Measurements from ENCODE around the gene PERCC1.
"Not testable (repeated sequence)": the region's sequence is repeated elsewhere in the genome, so short reads cannot be mapped to it uniquely, and the experiment has no call there.

Gene PERCC1

GRCh38 chr16:1434644-1435592, 4.0 kb downstream of the PERCC1 start:
- no peak for DNase-seq (ENCODE audit: low spot score)

DNA sequence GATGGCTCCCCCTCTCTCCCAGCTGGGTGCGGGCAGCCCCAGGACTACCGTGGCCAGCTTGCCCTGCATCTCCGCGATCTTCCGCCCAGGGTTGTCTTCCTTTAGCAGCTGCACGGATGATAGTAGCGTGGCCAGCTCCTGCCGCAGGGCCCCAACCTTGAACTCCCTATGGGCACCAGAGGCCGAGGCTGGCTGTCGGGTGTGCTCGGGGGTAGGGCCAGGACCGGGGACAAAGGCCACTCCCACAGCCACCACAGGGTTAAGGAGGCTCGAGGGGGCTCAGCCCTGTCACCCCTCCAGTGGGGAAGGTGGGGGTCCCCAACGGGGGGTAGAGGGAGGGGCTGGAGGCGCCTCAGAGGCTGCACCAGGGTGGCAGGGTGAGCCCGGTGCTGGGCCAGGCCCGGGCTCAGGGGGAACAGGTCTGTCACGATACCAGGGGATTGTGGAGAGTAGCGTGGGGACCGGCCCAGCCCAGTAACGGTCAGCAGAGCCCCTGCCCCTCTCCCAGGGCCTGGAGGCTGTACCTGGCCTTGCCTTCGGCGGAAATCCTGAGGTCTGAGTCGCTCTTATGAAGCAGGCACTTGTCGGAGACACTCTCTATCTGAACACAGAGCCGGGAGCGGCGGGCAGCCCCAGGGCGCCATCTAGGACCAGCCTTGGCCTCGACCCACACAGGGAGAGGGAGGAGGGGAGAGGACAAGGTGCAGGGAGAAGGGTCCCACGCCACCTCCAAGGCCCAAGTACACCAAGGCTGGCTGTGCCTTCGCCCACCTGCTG, 5.2 kb downstream of the PERCC1 start:
- no peak for DNase-seq (ENCODE audit: low spot score)

- no peak for DNase-seq (ENCODE audit: low spot score)
Measured at GRCh38 chr16:1436731-1437355, 6.0 kb downstream of the PERCC1 start.

DNA sequence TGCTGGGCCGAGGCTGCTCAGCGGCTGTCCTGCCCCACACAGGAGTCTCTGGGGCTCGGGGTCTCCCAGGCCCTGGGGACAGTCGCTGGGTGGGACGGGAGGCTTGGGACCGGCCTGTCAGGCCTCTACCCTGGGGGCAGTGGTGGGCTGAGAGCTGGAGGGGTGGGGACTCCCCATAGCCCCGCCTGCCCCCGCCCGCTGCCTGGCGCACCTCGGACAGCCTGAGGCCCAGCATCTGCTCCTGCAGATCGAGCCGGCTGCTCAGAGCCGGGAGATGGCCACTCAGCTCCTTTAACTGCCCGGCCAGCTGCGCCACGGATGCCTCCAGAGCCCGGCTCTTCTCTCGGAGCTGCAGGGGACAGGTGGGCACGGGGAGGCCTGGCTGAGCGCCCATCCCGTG, 6.7 kb downstream of the PERCC1 start:
- DNase-seq (ENCODE audit: low spot score), result no peak

DNA sequence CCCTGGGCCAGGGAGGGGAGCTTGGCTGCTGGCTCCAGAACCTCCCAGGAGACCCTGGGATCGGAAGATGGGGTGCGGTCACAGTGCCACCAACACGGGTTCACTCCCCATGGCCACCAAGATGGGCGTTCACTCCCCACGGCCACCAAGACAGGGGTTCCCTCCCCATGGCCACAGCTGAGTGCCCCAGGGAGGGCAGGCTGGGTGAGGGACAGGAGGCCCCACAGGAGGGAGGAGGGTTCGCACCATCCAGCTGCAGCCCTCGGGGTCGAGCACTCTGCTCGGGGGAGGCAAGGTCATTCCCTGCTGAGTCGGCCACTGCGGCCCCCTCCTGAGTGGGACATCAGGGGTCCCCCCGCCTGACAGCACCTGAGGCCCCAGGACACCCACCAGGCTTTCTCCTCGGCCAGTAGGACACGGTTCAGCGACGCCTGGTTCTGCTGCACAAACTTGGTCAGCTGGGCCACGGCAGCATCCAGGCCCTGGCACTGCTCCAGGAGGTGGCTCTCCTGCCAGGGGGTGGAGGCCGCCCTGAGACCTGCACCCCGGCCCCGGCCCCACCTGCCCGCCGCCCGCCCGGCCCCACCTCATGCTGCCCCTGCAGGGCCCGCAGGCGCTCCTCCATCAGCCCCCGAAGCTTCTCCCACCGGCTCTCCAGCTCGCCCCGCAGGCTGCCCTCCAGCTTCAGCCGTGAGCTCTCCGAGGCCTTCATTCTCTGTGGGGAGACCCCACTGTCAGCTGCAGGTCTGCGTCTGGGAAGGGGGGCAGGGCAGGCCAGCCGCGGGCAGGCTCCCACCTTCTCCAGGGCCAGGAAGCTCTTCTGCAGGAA, 7.6 kb downstream of the PERCC1 start:
- no peak for DNase-seq (ENCODE audit: low spot score)

GRCh38 chr16:1439058-1439698, 8.3 kb downstream of the PERCC1 start:
- DNase-seq (ENCODE audit: low spot score), result no peak

GRCh38 chr16:1439699-1440074, 8.8 kb downstream of the PERCC1 start:
- DNase-seq (ENCODE audit: low spot score), result not testable (repeated sequence)

DNA sequence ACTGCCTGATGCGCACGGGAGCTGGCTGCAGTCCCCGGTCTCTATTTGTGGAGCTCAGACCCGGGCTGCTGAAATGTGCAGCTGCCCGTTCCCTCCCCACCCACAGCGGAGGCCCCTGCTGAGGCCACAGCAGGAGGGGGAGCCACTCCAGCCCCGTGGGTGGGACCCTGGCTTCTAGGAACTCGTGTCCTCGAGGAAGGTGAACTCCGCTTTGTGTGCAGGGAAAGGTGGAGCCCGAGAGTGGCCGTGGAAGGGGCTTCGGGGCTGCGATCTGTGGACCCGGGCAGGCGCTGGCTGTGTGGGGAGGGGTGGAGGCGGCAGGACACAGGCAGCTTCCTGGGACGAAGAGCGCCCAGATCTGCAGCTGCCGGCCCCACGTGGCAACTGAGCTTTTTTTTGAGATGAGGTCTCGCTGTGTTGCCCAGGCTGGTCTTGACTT, 10.5 kb downstream of the PERCC1 start:
- no peak for DNase-seq (ENCODE audit: low spot score)

DNA sequence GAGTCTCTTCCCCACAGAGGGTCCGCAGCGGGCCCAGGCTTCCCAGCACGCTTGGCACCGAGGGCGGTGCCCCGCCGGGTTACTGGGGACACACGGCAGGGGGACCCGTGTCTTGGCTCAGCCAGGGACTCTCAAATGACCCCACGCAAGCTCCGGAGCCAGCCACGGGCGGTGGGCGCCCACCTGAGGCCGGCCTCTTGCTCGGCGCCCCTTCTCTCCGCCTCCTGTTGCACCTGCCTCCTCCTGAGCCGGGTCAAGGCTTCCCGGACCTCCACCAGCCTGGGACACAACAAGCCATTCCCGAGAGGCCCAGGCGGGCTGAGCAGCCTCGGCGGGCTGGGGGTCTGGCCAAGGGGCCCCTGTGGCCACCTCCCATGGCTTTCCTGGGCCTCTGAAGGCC, 11.8 kb downstream of the PERCC1 start:
- no peak for DNase-seq (ENCODE audit: low spot score)

- no peak for DNase-seq (ENCODE audit: low spot score)
Measured at GRCh38 chr16:1443403-1443973, 12.6 kb downstream of the PERCC1 start.

GRCh38 chr16:1443980-1444729, 13.3 kb downstream of the PERCC1 start, which contains the start of gene CCDC154:
Gene CCDC154, minus strand, starts transcription at chr16:1444556. Its CDS starts 234 bp downstream, at chr16:1444322.
- no peak for DNase-seq (ENCODE audit: low spot score)

GRCh38 chr16:1444730-1445517, 14.0 kb downstream of the PERCC1 start:
- DNase-seq (ENCODE audit: low spot score), result no peak

DNA sequence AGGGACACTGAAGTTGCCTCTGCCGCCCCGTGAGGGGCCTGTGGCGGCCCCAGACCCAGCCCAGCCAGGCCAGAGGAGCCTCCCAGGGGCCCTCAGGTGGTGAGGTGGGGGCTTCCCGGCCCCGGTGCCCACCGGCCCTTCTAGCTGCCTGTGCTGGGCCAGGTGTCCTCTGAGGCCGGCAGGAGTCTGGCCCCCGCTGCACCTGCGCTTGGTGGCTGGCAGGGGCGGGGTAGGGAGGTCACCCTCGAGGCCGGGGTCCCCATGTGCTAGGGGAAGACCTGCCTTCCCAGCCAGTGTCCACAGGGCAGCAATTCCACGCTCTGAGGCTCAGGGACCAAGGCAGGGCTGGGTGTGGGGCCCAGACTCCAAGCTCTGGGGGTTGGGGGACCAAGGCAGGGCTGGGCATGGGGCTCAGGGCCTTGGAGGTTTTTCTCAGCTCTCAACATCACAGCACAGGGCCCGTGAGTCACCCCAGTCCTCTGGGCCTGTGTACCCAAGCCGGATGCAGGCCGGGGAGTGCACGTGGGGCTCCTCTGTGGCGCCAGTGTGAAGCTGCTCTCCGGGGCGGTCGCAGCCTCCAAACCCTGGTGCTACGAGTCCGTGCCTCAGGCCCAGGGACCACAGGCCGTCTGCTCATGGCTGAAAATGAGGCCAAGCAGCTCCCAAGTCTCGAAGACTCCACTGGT, 14.8 kb downstream of the PERCC1 start:
- no peak for DNase-seq (ENCODE audit: low spot score)

- no peak for DNase-seq (ENCODE audit: low spot score)
Measured at GRCh38 chr16:1446296-1447080, 15.6 kb downstream of the PERCC1 start.

- DNase-seq (ENCODE audit: low spot score), result no peak
Measured at GRCh38 chr16:1447965-1448364, 17.1 kb downstream of the PERCC1 start.

DNA sequence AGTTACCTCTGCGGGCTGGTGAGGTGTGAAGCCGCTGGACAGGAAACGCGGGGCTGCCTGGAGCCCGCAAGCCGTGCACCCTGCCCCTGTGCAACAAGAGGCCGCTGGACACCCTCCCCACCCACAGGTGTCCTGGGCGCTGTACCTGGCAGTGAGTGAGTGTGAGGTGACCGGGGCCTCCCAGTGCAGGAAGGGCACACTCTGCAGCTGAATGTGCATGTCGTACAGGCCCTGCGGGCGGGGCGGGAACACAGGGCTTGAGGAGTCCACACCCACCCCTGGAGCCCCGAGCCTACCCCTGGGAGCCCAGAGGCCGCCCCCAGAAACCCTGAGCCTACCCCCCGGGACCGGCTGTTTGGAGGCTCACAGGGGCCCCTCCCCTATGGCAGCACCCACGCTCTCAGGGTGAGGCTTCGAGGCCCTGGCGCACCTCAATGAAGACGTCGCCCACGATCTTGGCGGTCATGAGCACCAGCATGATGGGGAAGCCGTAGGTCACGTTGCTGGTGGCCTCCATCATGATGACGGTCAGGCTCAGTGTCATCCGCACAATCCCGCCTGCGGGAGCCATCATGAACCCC, 17.7 kb downstream of the PERCC1 start:
- no peak for DNase-seq (ENCODE audit: low spot score)

- DNase-seq (ENCODE audit: low spot score), result no peak
Measured at GRCh38 chr16:1449201-1449788, 18.4 kb downstream of the PERCC1 start.
